ENCODE results near the gene TTC3.

GRCh38 chr21:37231671-37232070 lies 158.6 kb downstream of the TTC3 start:
- TF ChIP-seq, protein P1, sequence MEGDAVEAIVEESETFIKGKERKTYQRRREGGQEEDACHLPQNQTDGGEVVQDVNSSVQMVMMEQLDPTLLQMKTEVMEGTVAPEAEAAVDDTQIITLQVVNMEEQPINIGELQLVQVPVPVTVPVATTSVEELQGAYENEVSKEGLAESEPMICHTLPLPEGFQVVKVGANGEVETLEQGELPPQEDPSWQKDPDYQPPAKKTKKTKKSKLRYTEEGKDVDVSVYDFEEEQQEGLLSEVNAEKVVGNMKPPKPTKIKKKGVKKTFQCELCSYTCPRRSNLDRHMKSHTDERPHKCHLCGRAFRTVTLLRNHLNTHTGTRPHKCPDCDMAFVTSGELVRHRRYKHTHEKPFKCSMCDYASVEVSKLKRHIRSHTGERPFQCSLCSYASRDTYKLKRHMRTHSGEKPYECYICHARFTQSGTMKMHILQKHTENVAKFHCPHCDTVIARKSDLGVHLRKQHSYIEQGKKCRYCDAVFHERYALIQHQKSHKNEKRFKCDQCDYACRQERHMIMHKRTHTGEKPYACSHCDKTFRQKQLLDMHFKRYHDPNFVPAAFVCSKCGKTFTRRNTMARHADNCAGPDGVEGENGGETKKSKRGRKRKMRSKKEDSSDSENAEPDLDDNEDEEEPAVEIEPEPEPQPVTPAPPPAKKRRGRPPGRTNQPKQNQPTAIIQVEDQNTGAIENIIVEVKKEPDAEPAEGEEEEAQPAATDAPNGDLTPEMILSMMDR (IDR thresholded peaks at IDR 0.05; ENCODE audit: borderline replicate concordance, extremely low read depth, low read length, poor library complexity, severe bottlenecking) = no peak
- TF ChIP-seq EZH2 (IDR thresholded peaks at IDR 0.05; ENCODE audit: borderline replicate concordance, low read depth, low read length, severe bottlenecking) = no peak

All from DND-41 (cell line).